GM12865 (cell line): ENCODE measurements around the gene LPXN.

Experiments used
- DNase-seq: peaks from one replicate; pipeline ENCODE4 v3.0.0; 2010; ENCODE audit warnings: low read depth
- H3K4me3 ChIP-seq: 2 replicates; pipeline ENCODE4 v1.5.1; 2011; ENCODE audit warnings: mild to moderate bottlenecking, low read depth, low read length, control low read depth
- CTCF ChIP-seq: IDR thresholded peaks from 2 replicates; pipeline ENCODE4 v1.5.1; 2011; ENCODE audit warnings: low read length, control low read depth, low read depth, inconsistent platforms; ENCODE audit not compliant: insufficient read depth; ENCODE audit errors: missing control alignments

The LPXN gene

GRCh38 chr11:58613228-58613627, 37.6 kb upstream of the LPXN start:
- no peak overlapping the region for H3K4me3 ChIP-seq
- no peak for TF ChIP-seq CTCF
- no peak for DNase-seq

GRCh38 chr11:58609723-58610122, 34.1 kb upstream of the LPXN start:
- DNase-seq, result no peak
- H3K4me3 ChIP-seq, result no peak overlapping the region
- no peak for TF ChIP-seq CTCF

- TF ChIP-seq CTCF, result no peak
- no peak for DNase-seq
- H3K4me3 ChIP-seq, result no peak overlapping the region
Observed at GRCh38 chr11:58608331-58608730, 32.7 kb upstream of the LPXN start.

GRCh38 chr11:58606930-58607714, 31.5 kb upstream of the LPXN start:
- DNase-seq, result no peak
- no peak for TF ChIP-seq CTCF
- no peak overlapping the region for H3K4me3 ChIP-seq

- no peak overlapping the region for H3K4me3 ChIP-seq
- DNase-seq, result no peak
- no peak for TF ChIP-seq CTCF
Observed at GRCh38 chr11:58600510-58600909, 24.9 kb upstream of the LPXN start.

- no peak overlapping the region for H3K4me3 ChIP-seq
- DNase-seq, result no peak
- TF ChIP-seq CTCF, result no peak
Observed at GRCh38 chr11:58597486-58598144, 22.0 kb upstream of the LPXN start.
